Measurements from ENCODE around the gene IDH3A. TPM values are rescaled to one million over a fixed set of nuclear protein-coding genes. Genes with fewer than 3 reads are reported as not detected.

Gene IDH3A
- total RNA-seq, 1 donor from 2014 or later, result 46.7 TPM

Other genes starting within 250 kb of the IDH3A start
- gene TBC1D2B, start 71.7 kb upstream of the IDH3A start, total RNA-seq, result 65.5 and 69.3 TPM in 2 replicates
- not detected in 2 replicates for gene SH2D7, start 56.8 kb upstream of the IDH3A start, total RNA-seq
- 7.6 and 9.6 TPM in 2 replicates for gene CIB2, start 17.9 kb upstream of the IDH3A start, total RNA-seq
- not detected in 2 replicates for gene ACSBG1, start 85.2 kb downstream of the IDH3A start, total RNA-seq
- not detected in 2 replicates for gene DNAJA4, start 115.2 kb downstream of the IDH3A start, total RNA-seq
- 40.3 and 46.5 TPM in 2 replicates for gene SKIC8, start 150.2 kb downstream of the IDH3A start, total RNA-seq
- 3.6 and 5.2 TPM in 2 replicates for gene CRABP1, start 191.0 kb downstream of the IDH3A start, total RNA-seq